H9 (cell line): ENCODE data around the gene RETNLB. TPM values are rescaled to one million over a fixed set of nuclear protein-coding genes. Genes with fewer than 3 reads are reported as not detected.

ENCODE experiments used
- DNase-seq: peaks from one replicate; pipeline ENCODE4 v3.0.0-alpha.2; 2017
- H2AFZ ChIP-seq: one replicate; pipeline ENCODE4 v1.6.1; 2013; ENCODE audit warnings: mild to moderate bottlenecking, low read length, control low read depth, moderate library complexity
- H2AK5ac ChIP-seq: 2 replicates; pipeline ENCODE4 v1.6.1; 2013; ENCODE audit warnings: low read length, control low read depth, mixed read lengths; ENCODE audit not compliant: insufficient read length
- H2BK120ac ChIP-seq: one replicate; pipeline ENCODE4 v1.6.1; 2013; ENCODE audit warnings: low read depth, mild to moderate bottlenecking, low read length, control low read depth, inconsistent platforms; ENCODE audit not compliant: poor library complexity, severe bottlenecking
- H2BK12ac ChIP-seq: 2 replicates; pipeline ENCODE4 v1.6.1; 2013; ENCODE audit warnings: low read length, control low read depth, mixed read lengths, low read depth; ENCODE audit not compliant: insufficient read length
- H2BK15ac ChIP-seq: 2 replicates; pipeline ENCODE4 v1.6.1; 2013; ENCODE audit warnings: low read depth, low read length, control low read depth
- H2BK20ac ChIP-seq: one replicate; pipeline ENCODE4 v1.6.1; 2013; ENCODE audit warnings: low read depth, mild to moderate bottlenecking, low read length, control low read depth, inconsistent platforms; ENCODE audit not compliant: poor library complexity, severe bottlenecking
- H2BK5ac ChIP-seq: 2 replicates; pipeline ENCODE4 v1.6.1; 2013; ENCODE audit warnings: low read length, control low read depth, mixed read lengths; ENCODE audit not compliant: insufficient read length
- H3K14ac ChIP-seq: 2 replicates; pipeline ENCODE4 v1.6.1; 2013; ENCODE audit warnings: low read length, control low read depth; ENCODE audit not compliant: insufficient read depth
- H3K18ac ChIP-seq: 2 replicates; pipeline ENCODE4 v1.6.1; 2013; ENCODE audit warnings: low read depth, mild to moderate bottlenecking, mixed read lengths, low read length, control low read depth; ENCODE audit not compliant: insufficient read length
- H3K23ac ChIP-seq: 2 replicates; pipeline ENCODE4 v1.6.1; 2013; ENCODE audit warnings: low read length, control low read depth, mixed read lengths, low read depth; ENCODE audit not compliant: insufficient read length
- H3K23me2 ChIP-seq: 2 replicates; pipeline ENCODE4 v1.6.1; 2013; ENCODE audit warnings: low read depth, mild to moderate bottlenecking, mixed read lengths, low read length, control low read depth; ENCODE audit not compliant: insufficient read length, poor library complexity, severe bottlenecking
- H3K27ac ChIP-seq: 2 replicates; pipeline ENCODE4 v1.5.1; 2013; ENCODE audit warnings: low read length, control low read depth, mixed read lengths, low read depth; ENCODE audit not compliant: insufficient read length
- H3K27me3 ChIP-seq: 2 replicates; pipeline ENCODE4 v1.6.1; 2013; ENCODE audit warnings: low read length, control low read depth, inconsistent platforms; ENCODE audit not compliant: insufficient read depth
- H3K4ac ChIP-seq: 2 replicates; pipeline ENCODE4 v1.6.1; 2013; ENCODE audit warnings: low read depth, mild to moderate bottlenecking, control low read depth, inconsistent platforms, low read length, moderate library complexity
- H3K4me1 ChIP-seq: 2 replicates; pipeline ENCODE4 v1.6.1; 2013; ENCODE audit warnings: low read length, control low read depth, inconsistent platforms; ENCODE audit not compliant: insufficient read depth
- H3K4me2 ChIP-seq: 2 replicates; pipeline ENCODE4 v1.6.1; 2013; ENCODE audit warnings: low read length, control low read depth, mixed read lengths; ENCODE audit not compliant: insufficient read length, insufficient read depth
- H3K56ac ChIP-seq: 2 replicates; pipeline ENCODE4 v1.6.1; 2013; ENCODE audit warnings: low read depth, mild to moderate bottlenecking, mixed read lengths, low read length, control low read depth; ENCODE audit not compliant: insufficient read length
- H3K79me1 ChIP-seq: 2 replicates; pipeline ENCODE4 v1.6.1; 2013; ENCODE audit warnings: low read depth, mild to moderate bottlenecking, moderate library complexity, low read length, control low read depth, inconsistent platforms; ENCODE audit not compliant: insufficient read depth, poor library complexity, severe bottlenecking
- H3K79me2 ChIP-seq: 2 replicates; pipeline ENCODE4 v1.6.1; 2013; ENCODE audit warnings: low read length, control low read depth, inconsistent platforms; ENCODE audit not compliant: insufficient read depth
- H3K9ac ChIP-seq: 2 replicates; pipeline ENCODE4 v1.6.1; 2013; ENCODE audit warnings: low read length, control low read depth, mixed read lengths; ENCODE audit not compliant: insufficient read length; ENCODE audit errors: extremely low read depth
- H3K9me3 ChIP-seq: one replicate; pipeline ENCODE4 v1.6.1; 2013; ENCODE audit warnings: low read depth, low read length, inconsistent platforms; ENCODE audit not compliant: control insufficient read depth
- H3T11ph ChIP-seq: one replicate; pipeline ENCODE4 v1.6.1; 2013; ENCODE audit warnings: mild to moderate bottlenecking, low read length, control low read depth, inconsistent platforms
- H4K20me1 ChIP-seq: one replicate; pipeline ENCODE4 v1.6.1; 2013; ENCODE audit not compliant: control insufficient read depth, insufficient read length, insufficient read depth
- H4K5ac ChIP-seq: 2 replicates; pipeline ENCODE4 v1.6.1; 2013; ENCODE audit warnings: low read depth, mild to moderate bottlenecking, mixed read lengths, low read length, control low read depth; ENCODE audit not compliant: insufficient read length
- H4K8ac ChIP-seq: replicated peaks from 2 replicates; pipeline ENCODE4 v1.6.1; 2013; ENCODE audit warnings: low read length, control low read depth, mixed read lengths, low read depth; ENCODE audit not compliant: insufficient read length
- H4K91ac ChIP-seq: 2 replicates; pipeline ENCODE4 v1.6.1; 2013; ENCODE audit warnings: low read depth, mild to moderate bottlenecking, moderate library complexity, mixed read lengths, low read length, control low read depth; ENCODE audit not compliant: insufficient read length
- H3K27ac Mint-ChIP-seq, 3 experiments: 2 replicates in 2 of 3; 3 replicates in 1 of 3; pipeline ENCODE4 v1.8.0; 2020 to 2021; ENCODE audit warnings: mixed read lengths in 3 of 3, mild to moderate bottlenecking in 1 of 3, moderate library complexity in 1 of 3
- H3K27me3 Mint-ChIP-seq: 2 replicates; pipeline ENCODE4 v1.8.0; 2021; ENCODE audit warnings: low read depth, mild to moderate bottlenecking, moderate library complexity, mixed read lengths
- H3K36me3 Mint-ChIP-seq, 3 experiments: 2 replicates in 2 of 3; 3 replicates in 1 of 3; pipeline ENCODE4 v1.8.0; 2020 to 2021; ENCODE audit warnings: low read depth in 3 of 3, mixed read lengths in 3 of 3; ENCODE audit not compliant: insufficient read depth in 1 of 3
- H3K4me1 Mint-ChIP-seq, 2 experiments: 2 replicates each; pipeline ENCODE4 v1.8.0; 2020; ENCODE audit warnings: mixed read lengths in 2 of 2
- H3K4me3 Mint-ChIP-seq, 2 experiments: 2 replicates in 1 of 2; 3 replicates in 1 of 2; pipeline ENCODE4 v1.8.0; 2020 to 2021; ENCODE audit warnings: mild to moderate bottlenecking in 2 of 2, mixed read lengths in 2 of 2, moderate library complexity in 1 of 2
- H3K9me3 Mint-ChIP-seq, 2 experiments: 2 replicates in 1 of 2; 3 replicates in 1 of 2; pipeline ENCODE4 v1.8.0; 2020; ENCODE audit warnings: mild to moderate bottlenecking in 2 of 2, mixed read lengths in 2 of 2, moderate library complexity in 1 of 2
- total RNA-seq: library from RNA; stranded (reverse); gene quantifications from 2 replicates; pipeline ENCODE4 v1.2.1, GENCODE V29; 2021
- TF ChIP-seq, protein P1 (sequence below): fragments of 200-600 bp; sonication (generic); conservative IDR thresholded peaks from 3 replicates; pipeline ENCODE4 v1.8.0; 2021; ENCODE audit warnings: antibody characterized with exemption, mild to moderate bottlenecking

Gene RETNLB
- total RNA-seq, 1 experiment from 2014 or later: not detected

DNA sequence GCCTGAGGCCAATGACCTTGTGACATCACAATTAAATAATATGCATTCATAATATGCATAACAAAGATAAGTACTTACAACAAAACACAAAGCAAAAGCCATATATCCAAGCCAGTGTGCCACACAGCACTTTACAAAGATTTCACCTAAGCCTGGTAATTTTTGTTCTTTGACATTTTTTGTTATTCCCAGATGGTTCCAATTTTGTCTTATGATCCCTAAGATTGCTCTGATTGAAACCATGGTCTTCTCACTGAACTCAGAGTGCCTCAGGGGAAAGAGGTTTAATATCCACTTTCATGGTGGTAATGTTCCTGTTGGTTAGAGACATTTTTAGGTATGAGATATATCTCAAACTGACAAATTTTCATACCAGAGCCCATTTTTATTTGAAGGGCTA lies 29.1 kb downstream of the RETNLB start:
- H3K14ac ChIP-seq: no peak overlapping the region
- H2BK15ac ChIP-seq: no peak overlapping the region
- TF ChIP-seq, protein P1, sequence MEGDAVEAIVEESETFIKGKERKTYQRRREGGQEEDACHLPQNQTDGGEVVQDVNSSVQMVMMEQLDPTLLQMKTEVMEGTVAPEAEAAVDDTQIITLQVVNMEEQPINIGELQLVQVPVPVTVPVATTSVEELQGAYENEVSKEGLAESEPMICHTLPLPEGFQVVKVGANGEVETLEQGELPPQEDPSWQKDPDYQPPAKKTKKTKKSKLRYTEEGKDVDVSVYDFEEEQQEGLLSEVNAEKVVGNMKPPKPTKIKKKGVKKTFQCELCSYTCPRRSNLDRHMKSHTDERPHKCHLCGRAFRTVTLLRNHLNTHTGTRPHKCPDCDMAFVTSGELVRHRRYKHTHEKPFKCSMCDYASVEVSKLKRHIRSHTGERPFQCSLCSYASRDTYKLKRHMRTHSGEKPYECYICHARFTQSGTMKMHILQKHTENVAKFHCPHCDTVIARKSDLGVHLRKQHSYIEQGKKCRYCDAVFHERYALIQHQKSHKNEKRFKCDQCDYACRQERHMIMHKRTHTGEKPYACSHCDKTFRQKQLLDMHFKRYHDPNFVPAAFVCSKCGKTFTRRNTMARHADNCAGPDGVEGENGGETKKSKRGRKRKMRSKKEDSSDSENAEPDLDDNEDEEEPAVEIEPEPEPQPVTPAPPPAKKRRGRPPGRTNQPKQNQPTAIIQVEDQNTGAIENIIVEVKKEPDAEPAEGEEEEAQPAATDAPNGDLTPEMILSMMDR: no peak
- H2AFZ ChIP-seq: no peak overlapping the region
- H3K18ac ChIP-seq: no peak overlapping the region
- H3K23ac ChIP-seq: no peak overlapping the region
- no peak overlapping the region for H4K5ac ChIP-seq
- no peak overlapping the region for H2BK20ac ChIP-seq
- H3K9ac ChIP-seq: no peak overlapping the region
- no peaks in the 10 kb centered on the region; a peak in 1 of 5 replicates for H3K9me3 Mint-ChIP-seq
- H3K4me3 Mint-ChIP-seq: no peak overlapping the region
- no peak overlapping the region for H3K56ac ChIP-seq
- no peaks in the 10 kb centered on the region for H3K27me3 Mint-ChIP-seq
- no peaks in the 10 kb centered on the region for H3K9me3 ChIP-seq
- no peak overlapping the region for H2BK12ac ChIP-seq
- H2BK5ac ChIP-seq: no peak overlapping the region
- H4K91ac ChIP-seq: no peak overlapping the region
- H4K20me1 ChIP-seq: no peaks in the 10 kb centered on the region
- no peaks in the 10 kb centered on the region for H3K79me1 ChIP-seq
- H2BK120ac ChIP-seq: no peak overlapping the region
- no peaks in the 10 kb centered on the region; the same call in 1 of the 2 replicates for H3K4me1 ChIP-seq
- no peaks in the 10 kb centered on the region for H3K27me3 ChIP-seq
- H3K36me3 Mint-ChIP-seq: no peaks in the 10 kb centered on the region
- H3K4me2 ChIP-seq: no peak overlapping the region
- no peak overlapping the region for H3K27ac ChIP-seq
- no peak overlapping the region for H3K4ac ChIP-seq
- H3K27ac Mint-ChIP-seq: no peak overlapping the region
- H3T11ph ChIP-seq: no peak overlapping the region
- no peak for DNase-seq
- no peak overlapping the region for H4K8ac ChIP-seq
- peaks cover 4 to 7% of the 10 kb centered on the region in 2 experiments; a peak in 1 of 4 replicates for H3K4me1 Mint-ChIP-seq
- no peak overlapping the region for H2AK5ac ChIP-seq
- no peaks in the 10 kb centered on the region for H3K79me2 ChIP-seq
- no peaks in the 10 kb centered on the region for H3K23me2 ChIP-seq
